Gastrocnemius medialis (tissue), 4 donors: ENCODE results near the gene DSEL. TPM values are rescaled to one million over a fixed set of nuclear protein-coding genes. Genes with fewer than 3 reads are reported as not detected.

ENCODE experiments used
- ATAC-seq, 2 donors: fragments of 150-250 bp; one replicate each; pipeline ENCODE4 v1.9.1; 2016
- DNase-seq, 2 donors: peaks; one replicate each; pipeline ENCODE4 v3.0.0-alpha.2; 2019
- H3K27ac ChIP-seq, 4 donors: fragments of 200-600 bp; sonication (generic); 1 replicate in 1 of 4; 2 replicates in 3 of 4; pipeline ENCODE4 v1.5.1; 2016 to 2018; ENCODE audit warnings: mild to moderate bottlenecking in 2 of 4, moderate library complexity in 1 of 4
- H3K27me3 ChIP-seq, 3 donors: fragments of 200-600 bp; sonication (generic) in 2 of 3; 1 replicate in 1 of 3; 2 replicates in 2 of 3; pipeline versions ENCODE4 v1.5.1 to v1.6.0; 2016 to 2019; ENCODE audit warnings: mild to moderate bottlenecking in 1 of 3, moderate library complexity in 1 of 3
- H3K36me3 ChIP-seq, 2 donors: fragments of 200-600 bp; sonication (generic) in 1 of 2; one replicate each; pipeline ENCODE4 v1.5.1; 2017 to 2018
- H3K4me1 ChIP-seq, 2 donors: fragments of 200-600 bp; sonication (generic) in 1 of 2; one replicate each; pipeline ENCODE4 v1.5.1; 2016 to 2017; ENCODE audit warnings: mild to moderate bottlenecking in 2 of 2
- H3K4me3 ChIP-seq, 4 donors: fragments of 200-600 bp; sonication (generic) in 3 of 4; 1 replicate in 1 of 4; 2 replicates in 3 of 4; pipeline ENCODE4 v1.5.1; 2016 to 2019; ENCODE audit warnings: mild to moderate bottlenecking in 2 of 4
- H3K9me3 ChIP-seq, 3 donors: fragments of 200-600 bp; sonication (generic) in 2 of 3; 1 replicate in 1 of 3; 2 replicates in 2 of 3; pipeline ENCODE4 v1.5.1; 2016 to 2019
- CTCF ChIP-seq, 5 experiments: fragments of 450-650 bp in 3 of 5; fragments of 200-600 bp in 2 of 5; sonication (generic) in 2 of 5; IDR thresholded peaks in 4 of 5; conservative IDR thresholded peaks in 1 of 5; 1 replicate in 4 of 5; 2 replicates in 1 of 5; pipeline ENCODE4 v1.5.1; 2016 to 2019; ENCODE audit warnings: antibody characterized with exemption in 5 of 5, mild to moderate bottlenecking in 3 of 5, moderate library complexity in 3 of 5
- POLR2A ChIP-seq, 2 donors: fragments of 450-650 bp; IDR thresholded peaks; one replicate each; pipeline ENCODE4 v1.6.1; 2017; ENCODE audit warnings: antibody characterized with exemption in 2 of 2, mild to moderate bottlenecking in 2 of 2, moderate library complexity in 2 of 2
- in situ Hi-C, 4 donors: fragments of 200-750 bp; cut with MboI; loops; one replicate each; pipeline versions ENCODE4 v1.15.0 to v1.8.0; 2017; ENCODE audit warnings: low sequenced_read_pairs in 4 of 4
- intact Hi-C: fragments of 100-400 bp; cut with DNase I; formaldehyde crosslinking; loops from one replicate; pipeline ENCODE4 v1.15.1; 2023; ENCODE audit warnings: low total_unique reads
- total RNA-seq, 4 donors: library from RNA; depleted of rRNA; stranded (reverse); fragments of >200 nt; gene quantifications; one replicate each; pipeline versions ENCODE4 v1.1.0 to v1.2.3, GENCODE V29; 2016

DSEL gene
- total RNA-seq = 1 to 10 TPM; 1.6 to 2.5 (median 2.3) TPM

DNA sequence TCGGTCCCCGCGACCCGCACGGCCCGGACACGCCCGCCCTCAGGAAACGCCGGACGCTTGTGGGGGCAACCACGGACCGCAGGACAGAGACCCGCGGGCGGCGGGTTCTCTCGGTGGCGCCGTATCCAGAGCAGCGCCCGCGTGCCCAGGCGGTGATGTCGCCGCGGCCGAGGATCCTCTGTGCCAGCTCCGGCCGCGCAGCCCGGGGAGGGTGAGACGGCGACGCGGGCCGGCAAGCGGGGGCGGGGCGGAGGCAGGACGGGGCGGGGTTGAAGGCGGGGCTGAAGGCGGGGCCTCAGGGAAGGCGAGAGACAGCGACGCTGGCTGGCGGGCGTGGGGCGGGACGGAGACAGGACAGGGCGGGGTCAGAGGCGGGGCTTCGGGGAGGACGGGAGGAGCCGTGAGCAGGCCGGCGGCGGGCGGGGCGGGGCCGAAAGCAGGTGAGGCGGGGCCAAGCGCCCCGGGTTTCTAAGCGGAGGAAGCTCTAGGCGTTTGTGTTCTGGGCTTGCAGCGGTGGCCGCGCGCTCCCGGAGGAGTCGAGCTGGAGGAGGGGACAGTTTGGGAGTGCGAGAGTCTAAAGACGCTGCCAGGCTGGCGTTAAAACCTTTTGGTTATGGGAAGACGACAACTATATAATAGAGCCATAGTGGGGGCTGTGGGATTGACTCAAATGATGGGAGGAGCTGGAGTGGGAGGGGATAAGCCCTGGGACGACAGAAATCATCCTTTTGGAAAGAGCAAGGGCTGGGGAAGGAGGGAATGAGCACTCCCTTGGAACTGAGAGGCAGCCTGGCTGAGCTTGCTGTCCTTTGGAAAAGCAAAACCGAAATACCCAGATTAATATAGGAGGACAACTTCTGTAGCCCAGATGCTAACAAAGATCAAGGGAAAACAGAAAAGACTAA is at the start of gene DSEL:
Gene DSEL (minus strand): TSS at position 182 of the 905 bp plus-strand sequence. CDS start 2,112 bp downstream, outside the sequence.
- Histone ChIP-seq H3K4me3 (peak within 1 kb of the TSS; percentile 60 to 95 (median 78)), H3K36me3 (no peaks in the 10 kb centered on the region), H3K9me3 (no peaks in the 10 kb centered on the region), H3K4me1 (peaks cover 6 to 13% of the 10 kb centered on the region in 2 donors), H3K27me3 (no peaks in the 10 kb centered on the region), H3K27ac (peak within 1 kb of the TSS; percentile 75 to 85 (median 80))
- in situ Hi-C loops = no loop called here
- DNase-seq (peak; percentile 95 to 96), ATAC-seq (peak; percentile 83 to 86)
- intact Hi-C loops = loop anchor here (2.0 to 10.0 kb wide), 2 partner anchors 162 to 1198 kb away; partner anchors contain the start of gene TMX3
- TF ChIP-seq POLR2A (IDR thresholded peaks at IDR 0.05) = peak; percentile 29 to 59
- no peak for TF ChIP-seq CTCF (IDR thresholded peaks at IDR 0.05 in 4 of 5, conservative IDR thresholded peaks at IDR 0.05 in 1 of 5)

DNA sequence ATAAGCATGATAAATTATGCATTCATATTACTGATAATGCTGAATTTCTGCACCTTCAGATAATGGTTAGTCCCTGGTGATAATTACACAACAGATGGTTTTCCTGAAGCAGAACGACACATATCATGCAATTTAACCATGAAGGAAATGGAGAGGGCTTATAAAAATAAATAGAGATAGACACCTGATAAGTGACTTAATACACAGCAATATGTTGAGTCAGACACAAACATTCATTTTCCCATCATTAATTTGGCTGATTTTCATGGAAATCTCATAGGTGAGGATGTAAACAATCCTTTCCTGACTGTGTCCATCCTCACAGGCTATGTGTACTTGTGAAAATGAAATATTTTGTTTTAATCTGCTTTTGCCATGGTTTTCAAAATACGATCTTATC is 36.9 kb upstream of the DSEL start:
- H3K27me3 ChIP-seq = no peaks in the 10 kb centered on the region
- no peak overlapping the region for H3K4me3 ChIP-seq
- H3K4me1 ChIP-seq = no peaks in the 10 kb centered on the region
- no peaks in the 10 kb centered on the region for H3K9me3 ChIP-seq
- in situ Hi-C loops = no loop called here
- no peak overlapping the region for H3K27ac ChIP-seq
- no peak for TF ChIP-seq POLR2A (IDR thresholded peaks at IDR 0.05)
- TF ChIP-seq CTCF (IDR thresholded peaks at IDR 0.05 in 4 of 5, conservative IDR thresholded peaks at IDR 0.05 in 1 of 5) = no peak
- no peak for DNase-seq
- intact Hi-C loops = no loop called here
- ATAC-seq = no peak
- no peaks in the 10 kb centered on the region for H3K36me3 ChIP-seq

DNA sequence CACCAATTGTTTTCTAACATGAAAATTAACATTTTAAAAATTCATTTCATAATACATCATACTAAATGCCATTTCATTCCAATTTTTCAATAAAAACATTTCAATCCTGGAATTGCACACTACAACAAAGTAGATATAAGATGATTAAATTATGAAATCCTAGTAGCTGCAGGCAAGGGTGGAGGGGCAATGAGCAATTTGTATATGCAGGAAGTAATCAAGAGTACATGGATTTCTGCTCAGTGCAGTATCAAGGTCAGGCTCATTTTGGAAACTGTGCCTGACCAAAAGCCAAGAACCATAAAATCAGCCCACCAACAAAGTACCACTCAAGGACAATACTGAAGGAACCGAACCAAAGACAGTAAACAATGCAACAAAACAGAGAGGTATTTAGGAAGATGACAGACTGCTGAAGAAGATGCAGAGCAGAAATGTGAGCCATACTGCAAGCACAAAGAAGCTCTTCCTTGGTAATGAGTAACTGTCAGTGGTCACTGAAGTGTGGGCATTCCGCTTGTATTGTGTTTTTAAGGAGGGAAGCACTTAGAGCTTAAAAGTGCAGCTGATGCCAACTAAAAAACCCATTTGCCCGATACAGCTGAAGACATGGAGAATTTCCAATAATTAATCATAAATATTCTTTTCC is 34.5 kb upstream of the DSEL start:
- Histone ChIP-seq H3K27ac (no peak overlapping the region), H3K9me3 (no peaks in the 10 kb centered on the region), H3K4me1 (no peaks in the 10 kb centered on the region), H3K4me3 (no peak overlapping the region), H3K36me3 (no peaks in the 10 kb centered on the region), H3K27me3 (no peaks in the 10 kb centered on the region)
- ATAC-seq (no peak), DNase-seq (no peak)
- in situ Hi-C loops (no loop called here), intact Hi-C loops (no loop called here)
- TF ChIP-seq CTCF (IDR thresholded peaks at IDR 0.05 in 4 of 5, conservative IDR thresholded peaks at IDR 0.05 in 1 of 5) (no peak), POLR2A (IDR thresholded peaks at IDR 0.05) (no peak)

GRCh38 chr18:67549946-67550345 is 33.4 kb upstream of the DSEL start:
- TF ChIP-seq POLR2A (IDR thresholded peaks at IDR 0.05) (no peak), CTCF (IDR thresholded peaks at IDR 0.05 in 4 of 5, conservative IDR thresholded peaks at IDR 0.05 in 1 of 5) (no peak)
- Histone ChIP-seq H3K36me3 (no peaks in the 10 kb centered on the region), H3K4me3 (no peak overlapping the region), H3K4me1 (no peaks in the 10 kb centered on the region), H3K27ac (no peak overlapping the region), H3K9me3 (no peaks in the 10 kb centered on the region), H3K27me3 (no peaks in the 10 kb centered on the region)
- DNase-seq = no peak
- ATAC-seq = no peak
- in situ Hi-C loops = no loop called here
- intact Hi-C loops = no loop called here
